Activated effector memory CD4-positive, alpha-beta T cell treated with anti-CD3 and anti-CD28 coated beads, Interleukin-2, amount 50 U/mL, for 16 hours (primary cell): ENCODE results near the gene CHST11.
A peak's percentile ranks its signal among the peaks of the same experiment; 100 is the strongest.

Experiments used
- DNase-seq: peaks from one replicate; pipeline ENCODE4 v3.0.0-alpha.2; 2020

Gene CHST11

DNA sequence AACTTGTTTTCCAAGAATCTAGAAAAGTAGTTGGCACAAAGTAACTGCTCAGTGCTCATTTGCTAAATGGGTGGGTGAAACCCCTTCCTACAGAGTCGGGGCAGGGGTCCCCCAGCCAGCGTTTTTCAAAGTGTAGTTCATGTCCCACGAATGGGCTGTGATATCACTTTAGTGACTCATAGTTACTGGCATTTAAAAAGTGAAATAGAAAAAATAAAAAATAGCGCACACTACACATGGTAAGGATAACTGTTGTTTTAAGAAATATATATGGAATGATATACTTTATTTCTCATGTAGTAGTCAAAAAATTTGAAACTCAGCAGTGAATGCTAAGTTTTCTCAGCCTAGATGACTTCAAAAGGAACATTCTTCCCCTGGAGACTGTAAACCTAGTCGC is 250.4 kb downstream of the CHST11 start:
- no peak for DNase-seq

DNA sequence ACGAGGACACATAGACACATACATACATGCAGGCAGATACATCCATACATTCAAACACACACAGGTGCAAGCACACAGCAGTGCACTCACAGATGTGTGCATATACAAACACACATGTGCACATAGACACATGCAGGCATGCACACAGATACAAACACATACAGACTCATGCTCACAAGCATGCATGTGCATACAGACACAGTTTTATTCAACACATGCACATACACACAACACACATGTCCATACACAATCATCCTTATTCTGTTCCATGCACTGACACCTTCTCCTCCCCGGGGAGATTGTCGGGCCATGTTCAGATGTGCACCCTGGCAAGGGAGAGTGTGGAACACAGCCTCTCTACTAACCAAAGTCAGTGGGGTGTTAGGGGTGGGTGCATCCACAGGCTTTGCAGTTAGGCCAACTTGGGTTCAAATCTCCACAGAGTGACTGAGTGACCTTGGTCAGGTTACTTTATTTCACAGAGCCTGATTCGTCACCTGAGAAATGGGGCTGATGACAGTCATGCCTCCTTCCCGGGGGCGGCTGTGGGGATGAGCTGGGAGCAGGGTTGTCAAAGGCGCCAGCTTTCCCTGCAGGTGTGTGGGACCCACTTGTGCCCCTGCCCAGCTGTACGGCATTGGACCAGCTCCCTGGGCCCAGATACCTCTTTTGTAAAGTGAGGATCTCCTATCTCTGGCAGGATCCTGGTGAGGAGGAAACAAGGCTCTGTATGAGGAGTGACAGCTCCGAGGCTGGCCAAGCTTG is 251.2 kb downstream of the CHST11 start:
- DNase-seq: no peak

DNA sequence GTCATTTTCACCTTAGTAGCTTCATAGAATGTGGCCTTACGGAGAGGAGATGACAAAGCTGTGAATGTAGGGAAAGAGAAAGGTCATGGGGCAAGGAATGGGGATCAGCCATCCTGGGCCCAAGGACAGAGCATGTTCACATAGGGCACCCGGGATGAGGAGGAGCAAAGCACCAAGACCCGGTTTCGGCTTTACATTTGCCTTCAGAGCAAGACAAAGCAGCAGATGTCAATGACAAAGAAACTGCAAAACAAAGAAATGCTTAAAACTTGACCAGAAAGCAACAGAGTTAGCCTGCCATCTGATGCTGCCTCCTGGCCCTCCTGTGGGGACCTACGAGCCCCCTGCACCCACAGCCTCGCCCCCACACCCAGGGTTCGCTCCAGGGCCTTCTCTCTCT is 252.1 kb downstream of the CHST11 start:
- no peak for DNase-seq

DNA sequence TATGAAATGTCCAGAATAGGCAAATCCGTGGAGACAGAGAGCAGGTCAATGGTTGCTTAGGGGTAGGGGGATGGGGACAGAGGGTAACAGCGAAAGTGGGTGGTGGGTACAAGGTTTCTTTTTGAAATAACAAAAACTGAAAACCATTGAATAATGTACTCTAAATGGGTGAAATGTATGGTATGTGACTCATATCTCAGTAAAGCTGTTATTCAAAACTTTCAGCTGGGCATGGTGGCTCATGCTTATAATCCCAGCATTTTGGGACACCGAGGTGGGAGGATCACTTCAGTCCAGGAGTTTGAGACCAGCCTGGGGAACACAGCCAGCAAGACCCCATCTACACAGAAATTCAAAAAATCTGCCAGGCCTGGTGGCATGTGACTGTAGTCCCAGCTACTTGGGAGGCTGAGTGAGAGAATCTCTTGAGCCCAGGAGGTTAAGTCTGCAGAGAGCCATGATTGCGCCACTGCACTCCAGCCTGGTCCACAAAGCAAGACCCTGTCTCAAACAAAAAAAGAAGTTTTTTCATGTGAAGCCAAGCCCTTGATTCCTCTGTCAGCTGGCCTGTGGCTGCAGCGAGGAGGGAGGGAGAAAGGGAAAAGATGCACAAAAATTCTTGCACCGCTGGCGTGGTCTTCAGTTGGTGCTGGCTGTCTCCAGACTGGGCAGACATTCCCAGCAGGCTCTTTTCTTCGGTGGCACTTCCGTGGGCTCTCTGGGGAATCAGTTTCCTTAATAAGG is 253.1 kb downstream of the CHST11 start:
- DNase-seq: no peak

DNA sequence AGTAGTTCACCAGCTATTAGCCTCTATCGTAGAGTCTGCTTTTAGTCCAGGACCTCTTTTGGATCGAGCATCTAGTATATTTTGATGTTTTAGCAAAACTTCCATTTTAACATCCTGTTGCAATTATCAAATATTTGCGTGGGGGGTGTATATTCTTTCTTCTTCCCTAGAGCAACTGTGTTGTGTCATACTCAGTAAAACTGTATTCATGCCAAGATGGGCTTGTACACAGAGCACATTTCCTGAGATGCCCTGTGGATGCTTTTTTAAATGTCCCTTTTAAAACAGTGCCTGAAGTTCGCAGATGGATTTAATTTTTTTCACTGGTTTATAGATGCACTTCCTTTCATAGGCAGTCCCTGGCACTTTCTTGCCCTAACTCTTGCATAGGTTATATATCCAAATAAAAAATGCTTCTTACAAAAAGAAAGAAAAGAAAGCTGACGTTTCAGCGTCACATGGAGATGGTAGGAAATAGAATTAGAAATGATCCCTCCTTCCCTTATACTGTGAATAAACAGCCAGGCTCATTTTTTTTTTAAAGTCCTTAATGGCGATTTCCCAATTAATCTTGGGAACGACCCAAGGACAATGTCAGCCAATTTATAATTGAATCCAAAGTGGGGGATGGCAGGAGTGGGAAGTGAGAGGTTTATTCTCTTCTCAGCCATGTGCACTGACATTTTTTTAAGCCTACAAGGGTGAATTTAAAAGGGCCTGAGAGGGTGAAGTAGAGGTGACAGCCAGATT is 254.4 kb downstream of the CHST11 start:
- DNase-seq: no peak

DNA sequence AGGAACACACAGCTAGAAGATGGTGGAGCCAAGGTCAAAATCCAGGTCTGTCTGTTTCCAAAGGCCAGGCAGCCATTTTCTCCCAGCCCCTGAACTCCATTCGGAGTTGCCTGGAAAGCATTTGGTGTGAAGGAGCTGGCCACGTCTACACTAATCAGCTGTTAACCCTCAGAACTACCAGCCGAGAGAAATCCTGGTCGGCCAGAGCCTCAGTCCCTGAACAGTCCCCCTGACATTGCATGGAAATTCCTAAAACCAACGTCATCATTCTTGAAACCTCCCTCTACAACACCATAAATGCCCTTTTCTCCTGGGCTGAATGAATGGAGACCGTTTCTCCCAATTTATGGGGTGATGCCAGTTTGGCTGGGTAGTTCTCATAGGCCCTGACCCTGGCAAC is 255.7 kb downstream of the CHST11 start:
- no peak for DNase-seq

DNA sequence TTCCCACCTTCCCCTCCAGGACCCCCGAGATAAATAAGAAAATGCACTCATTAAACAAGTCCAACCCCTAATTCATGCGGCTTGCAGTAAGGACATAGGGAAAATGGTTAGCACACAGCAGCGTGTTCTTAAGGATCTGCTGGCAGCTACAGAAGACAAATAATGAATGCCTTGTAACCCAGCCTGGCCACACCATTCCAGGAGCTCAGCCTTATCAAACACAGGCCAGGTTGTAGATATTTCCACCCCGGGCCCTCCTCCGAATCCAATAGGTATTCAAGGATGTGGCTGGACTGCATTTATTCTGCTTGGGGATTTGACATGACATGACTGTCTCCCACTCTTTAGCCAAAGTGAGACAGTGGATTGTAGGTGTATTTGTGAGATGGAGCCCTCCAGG is 256.2 kb downstream of the CHST11 start:
- no peak for DNase-seq

DNA sequence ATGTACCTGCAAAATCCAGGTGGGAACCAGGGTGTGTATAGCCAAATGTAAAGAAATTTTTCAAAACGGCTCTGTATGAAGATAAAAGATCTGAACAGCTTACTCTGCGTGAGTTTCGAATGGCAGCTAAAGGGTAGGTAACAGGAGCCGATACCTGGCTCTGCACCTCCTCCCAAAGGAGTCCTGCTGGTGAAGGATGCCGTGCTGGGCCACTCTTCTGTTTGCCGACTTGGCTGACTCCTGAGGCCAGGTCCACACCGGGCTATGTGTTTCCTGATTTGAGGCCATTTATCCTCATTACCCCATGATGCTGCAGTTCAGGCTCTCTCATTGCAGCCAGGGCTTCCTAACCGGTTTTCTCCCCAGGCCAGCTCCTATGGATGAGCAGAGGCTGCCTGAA is 256.7 kb downstream of the CHST11 start:
- no peak for DNase-seq

DNA sequence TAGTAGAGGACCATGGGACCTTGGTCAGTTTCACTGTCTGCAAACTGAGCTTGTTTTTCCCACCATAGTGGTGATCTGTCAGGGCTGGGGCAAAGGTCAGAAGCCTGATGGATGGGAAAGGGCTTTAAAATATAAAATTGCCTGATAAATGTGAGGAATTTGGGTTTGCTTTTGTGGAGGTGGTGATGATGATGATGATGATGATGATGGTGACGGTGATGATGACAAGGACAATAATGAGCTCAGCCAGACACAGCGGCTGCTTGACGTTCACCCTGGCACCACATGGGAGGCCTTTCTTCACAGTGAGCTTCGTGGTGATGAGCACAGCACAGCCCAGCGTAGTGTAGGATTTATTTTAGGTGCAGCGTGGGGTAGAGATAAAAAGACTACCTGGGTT is 257.6 kb downstream of the CHST11 start:
- DNase-seq: no peak

DNA sequence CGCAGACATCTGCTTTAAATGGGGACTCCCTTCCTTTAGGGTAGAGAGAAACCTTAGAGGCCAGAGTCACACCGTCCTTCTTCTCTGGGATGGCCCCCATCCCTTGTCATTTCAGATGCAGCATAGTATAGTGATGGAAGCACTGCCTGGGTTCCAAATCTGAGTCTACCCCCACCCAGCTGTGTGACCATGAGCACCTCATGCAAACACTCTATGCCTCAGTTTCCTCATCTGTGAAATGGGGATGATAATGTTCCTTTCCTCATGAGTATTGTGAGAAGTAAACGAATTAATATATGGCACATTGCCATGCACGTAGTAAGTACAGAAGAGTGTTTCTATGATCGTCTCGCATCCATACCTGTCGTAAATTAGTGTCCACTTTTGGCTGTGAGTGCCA is 259.4 kb downstream of the CHST11 start:
- no peak for DNase-seq

DNA sequence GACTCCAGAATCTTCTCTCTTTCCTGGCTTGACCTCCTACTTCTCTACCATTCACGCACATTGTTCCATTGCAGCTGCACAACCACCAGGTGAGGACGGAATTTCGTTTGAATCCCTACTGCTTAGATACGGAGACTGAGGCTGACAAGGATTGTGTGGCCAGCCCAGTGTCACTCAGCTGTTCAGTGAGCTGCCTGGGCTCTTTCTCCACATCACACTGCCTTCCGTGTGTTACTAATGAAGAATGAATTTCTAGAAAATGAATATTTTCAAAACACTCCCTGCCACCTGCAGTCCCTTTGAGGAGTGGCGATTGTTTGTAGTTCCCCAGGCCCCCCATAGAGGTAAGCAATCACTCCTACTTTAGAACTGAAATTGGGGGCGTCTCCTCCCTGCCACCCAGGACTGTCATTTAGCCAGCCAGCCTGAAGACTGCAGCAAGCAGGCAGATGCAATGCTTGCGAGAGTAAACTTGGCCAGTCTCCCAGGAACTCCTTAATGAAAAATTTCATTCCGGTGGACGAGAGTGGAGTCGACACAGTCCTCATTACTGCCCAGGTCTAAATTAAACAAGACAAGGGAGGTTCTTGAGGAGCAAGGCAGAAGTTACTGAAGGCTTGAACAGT is 261.7 kb downstream of the CHST11 start:
- DNase-seq: no peak

DNA sequence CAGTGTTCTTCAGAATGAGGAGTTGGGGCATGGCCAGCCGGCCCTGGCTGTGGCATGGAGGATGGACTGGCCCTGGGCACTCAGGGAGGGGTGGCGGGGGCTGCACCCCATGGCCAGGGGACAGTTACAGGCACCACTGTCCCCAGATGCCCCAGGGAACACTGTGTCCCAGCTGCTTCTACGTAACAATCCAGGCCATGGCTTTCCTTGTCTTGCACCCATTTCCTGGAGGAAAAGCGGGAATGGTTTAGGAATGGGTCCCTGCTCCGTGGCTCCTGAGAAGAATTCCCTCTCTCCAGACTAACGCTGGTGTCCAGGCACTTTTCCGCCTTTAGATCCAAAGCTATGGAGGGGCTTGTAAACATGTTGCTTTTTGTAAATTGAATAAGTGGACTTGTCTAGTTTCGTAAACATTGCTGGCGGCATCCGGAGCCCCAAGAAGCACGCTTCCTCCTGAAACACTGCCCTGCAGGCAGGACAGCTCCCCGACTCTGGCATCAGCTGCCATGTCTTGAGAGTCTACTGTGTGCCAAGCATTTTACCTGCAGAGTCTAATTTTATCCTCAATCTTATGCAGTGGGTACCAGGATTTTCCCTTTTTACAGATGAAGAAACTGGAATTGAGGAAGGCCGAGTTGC is 263.1 kb downstream of the CHST11 start:
- DNase-seq: no peak

DNA sequence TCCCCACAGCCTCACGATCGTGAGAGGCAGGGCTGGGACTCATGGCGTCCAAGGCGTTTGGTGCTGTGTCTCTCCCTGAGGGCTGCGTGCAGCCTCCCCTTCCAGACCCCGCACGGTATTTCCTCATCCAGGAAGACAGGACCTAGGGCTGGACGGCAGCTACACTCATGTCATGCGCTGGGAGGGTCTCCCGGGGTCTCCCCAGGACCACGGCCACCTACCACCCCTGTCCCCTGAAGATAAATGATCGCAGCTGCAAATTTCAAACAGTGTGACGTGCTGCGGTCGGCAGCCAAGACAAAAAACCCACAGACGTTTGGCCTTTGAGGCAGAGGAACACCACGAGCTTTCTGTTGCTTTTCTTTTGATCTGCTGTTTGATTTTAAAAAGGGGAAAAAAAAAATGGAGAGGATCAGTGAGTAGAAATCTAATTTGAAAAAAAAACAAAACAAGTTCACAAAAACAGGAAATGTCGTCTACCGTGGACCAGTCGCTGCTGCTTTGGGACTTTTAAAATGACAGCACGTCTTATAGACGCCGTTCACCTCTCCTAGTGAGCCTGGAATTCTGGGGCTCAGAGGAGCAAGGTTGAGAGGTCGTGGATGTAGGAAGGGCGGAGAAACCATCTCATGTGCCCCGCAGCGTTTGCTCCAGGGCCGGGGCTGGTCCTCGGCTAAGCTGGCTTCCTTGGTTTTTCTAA is 263.7 kb downstream of the CHST11 start:
- peak; percentile 86 for DNase-seq

DNA sequence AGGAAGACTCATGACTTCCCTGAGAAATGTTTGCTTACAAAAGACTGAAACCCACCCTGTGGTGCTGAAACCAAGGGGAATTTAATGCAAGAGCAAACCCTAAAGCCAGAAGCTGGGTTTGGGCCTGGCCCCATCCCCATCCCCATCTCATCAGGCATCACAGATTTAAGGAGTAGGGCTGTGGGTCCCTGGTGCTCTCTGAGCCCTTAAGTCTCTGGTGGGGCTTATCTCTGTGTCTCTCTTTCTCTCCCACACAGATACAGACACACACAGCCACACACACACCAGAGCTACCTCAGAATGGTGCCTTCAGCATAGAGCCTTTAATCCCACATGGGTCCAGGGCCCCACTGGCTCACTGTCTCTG is 264.3 kb downstream of the CHST11 start:
- DNase-seq: no peak

DNA sequence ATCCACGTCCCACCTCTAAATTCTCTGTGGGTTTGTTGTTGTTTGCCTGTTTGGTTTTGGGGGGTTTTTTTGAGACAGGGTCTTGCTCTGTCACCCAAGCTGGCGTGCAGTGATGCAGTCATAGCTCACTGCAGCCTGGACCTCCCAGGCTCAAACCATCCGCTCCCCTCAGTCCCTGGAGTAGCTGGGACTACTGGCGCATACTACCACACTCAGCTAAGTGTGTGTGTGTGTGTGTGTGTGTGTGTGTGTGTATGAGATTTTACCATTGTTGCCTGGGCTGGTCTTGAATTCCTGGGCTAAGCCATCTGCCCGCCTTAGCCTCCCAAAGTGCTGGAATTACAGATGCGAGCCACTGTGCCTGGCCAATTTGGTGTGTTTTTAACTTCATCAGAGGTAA is 265.2 kb downstream of the CHST11 start:
- DNase-seq: no peak

DNA sequence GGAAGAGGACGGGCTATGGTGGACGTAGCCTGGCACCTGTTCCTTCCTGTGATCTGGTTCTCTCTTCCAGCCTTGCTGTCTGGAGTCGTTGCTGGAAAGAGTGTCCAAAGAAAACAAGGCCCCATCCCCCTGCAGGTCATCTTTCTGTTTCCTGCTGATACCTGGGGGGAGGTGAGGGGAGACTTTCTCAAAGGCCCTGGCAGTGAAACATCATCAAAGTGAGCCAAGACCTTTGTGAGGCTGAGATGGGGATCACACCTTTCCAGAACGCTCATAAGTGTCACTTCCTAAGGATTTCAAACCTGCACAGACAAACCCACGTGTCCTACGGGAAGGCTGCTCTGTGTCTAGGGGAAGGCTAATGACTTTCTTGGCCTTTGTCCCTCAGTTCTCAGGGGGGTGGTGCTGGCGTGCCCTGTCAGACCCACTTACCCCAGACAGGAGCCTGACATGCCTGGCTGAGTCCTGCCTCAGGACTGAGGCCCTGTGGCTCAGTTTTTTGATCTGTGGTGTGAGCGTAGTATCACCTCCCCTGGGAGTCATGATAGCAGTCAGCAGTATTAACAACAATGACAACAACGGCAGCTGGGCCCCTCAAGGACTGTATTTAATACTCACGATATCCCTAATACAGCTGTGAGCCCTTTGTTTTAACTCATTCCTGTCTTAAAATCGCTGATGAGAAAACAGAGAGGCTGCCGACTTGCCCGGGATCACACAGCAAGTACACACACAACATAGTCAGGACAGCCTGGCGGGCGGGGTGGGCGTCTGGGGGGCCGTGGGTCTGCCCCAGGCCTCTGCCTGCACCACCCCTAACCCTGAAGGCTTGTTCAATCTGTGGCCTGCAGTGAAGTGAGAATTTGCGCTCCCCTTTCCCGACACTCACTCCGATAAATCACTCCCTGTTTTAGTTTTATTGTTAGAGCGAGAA is 266.1 kb downstream of the CHST11 start:
- DNase-seq: no peak

DNA sequence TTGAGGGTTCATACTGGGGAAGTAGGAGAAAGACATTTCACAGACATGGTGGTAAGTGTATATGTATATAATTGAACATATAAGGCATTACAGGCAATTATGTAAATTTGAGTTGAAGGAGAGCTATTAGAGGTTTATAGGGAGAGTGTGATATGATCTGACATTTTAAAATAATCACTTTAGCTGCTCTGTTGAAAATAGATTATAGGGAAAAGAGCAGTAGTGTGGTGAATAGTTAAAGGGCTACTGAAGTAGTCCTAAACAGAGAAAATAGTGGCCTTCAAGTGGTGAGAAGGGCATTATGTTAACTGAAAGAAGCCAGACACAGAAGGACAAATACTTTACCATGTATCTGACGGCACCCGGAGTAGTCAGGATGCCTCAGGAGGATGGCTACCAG is 267.1 kb downstream of the CHST11 start:
- no peak for DNase-seq

DNA sequence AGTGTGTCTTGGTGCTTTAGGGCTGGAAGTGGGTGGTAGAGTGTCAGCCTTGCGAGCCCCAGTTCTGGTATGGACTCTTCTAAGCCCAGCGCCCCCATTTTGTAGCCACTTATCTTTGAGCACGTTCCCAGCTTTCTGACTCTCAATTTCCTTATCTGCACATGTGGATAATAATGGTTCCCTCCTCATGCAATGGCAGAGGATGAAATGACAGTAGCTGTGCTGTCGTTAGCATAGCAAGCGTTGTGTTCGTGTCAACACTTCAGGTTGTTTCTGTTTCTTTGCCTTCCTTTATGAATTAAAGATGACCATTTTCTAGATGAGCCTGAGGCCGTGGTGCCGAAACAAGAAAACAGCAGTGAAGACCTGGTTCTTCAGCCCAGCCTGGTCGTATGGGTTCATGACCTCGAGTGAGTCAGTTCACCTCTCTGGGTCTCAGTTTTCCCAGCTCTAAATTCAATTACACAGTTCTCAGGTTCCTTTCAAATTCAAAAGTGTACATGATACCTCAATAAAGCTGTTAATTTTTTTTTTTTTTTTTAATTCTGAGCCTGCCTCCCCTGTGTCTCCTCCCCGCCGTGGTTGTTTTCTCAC is 268.3 kb downstream of the CHST11 start:
- DNase-seq: no peak

DNA sequence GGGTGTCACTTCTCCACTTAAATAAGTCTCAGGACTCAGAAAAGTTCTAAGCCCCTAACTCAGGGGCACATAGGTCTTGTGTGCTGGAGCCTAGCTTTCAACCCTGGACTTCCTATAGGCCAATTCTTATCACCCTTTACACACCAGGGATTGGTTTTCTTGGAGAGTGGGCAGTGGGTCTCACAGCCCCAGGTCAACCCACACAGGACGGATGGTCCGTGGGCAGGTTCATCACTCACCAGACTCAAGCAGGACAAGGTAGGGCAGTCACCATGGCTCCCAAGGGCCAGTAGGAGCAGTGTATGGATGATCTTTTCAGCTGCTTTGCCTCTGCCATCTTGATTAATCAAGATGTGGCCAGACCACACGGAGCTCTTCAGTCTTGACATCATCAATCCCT is 268.9 kb downstream of the CHST11 start:
- DNase-seq: no peak

DNA sequence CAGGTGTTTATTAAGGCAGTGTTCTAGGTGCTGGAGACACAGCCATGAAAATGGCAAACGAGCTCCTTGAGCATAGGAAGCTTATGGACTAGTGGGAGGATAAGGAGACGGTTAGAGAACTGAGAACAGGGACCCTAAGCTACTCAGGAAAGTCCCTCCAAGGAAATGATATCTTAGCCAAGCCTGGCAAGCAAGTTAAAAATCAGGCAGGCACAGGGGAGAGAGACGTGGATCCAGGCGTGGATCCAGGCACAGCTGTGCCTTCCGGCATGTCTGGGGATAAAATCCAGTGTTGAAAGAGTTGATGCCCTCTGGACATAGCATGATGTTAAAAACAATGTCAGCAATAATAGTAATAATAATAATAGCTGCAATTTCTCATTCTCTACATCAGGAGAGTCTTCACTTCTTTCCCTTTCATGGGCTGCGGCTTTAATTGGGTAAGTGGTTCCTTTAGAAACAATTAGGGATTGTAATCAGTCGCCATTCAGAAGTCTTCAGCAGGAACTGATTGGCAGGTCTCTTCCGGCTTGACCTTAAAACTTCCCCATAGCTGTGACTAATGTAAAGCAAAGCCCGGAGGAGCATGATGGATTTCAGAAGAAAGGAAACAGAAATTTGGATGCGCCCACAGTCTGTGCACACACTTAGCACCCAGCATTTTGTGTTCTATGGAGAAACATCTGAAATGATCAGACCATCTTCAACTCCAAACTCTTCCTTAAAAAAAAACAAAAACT is 271.1 kb downstream of the CHST11 start:
- no peak for DNase-seq
